A673 (cell line): ENCODE results near the gene CORO2A. TPM values are rescaled to one million over a fixed set of nuclear protein-coding genes. Genes with fewer than 3 reads are reported as not detected.

Experiments used
- BruUV-seq: library from RNA; stranded (reverse); fragments of 400-500 nt; replicated peaks from 2 replicates; lab custom pipeline; 2021; lab: Mats Ljungman, UMichigan
- CTCF ChIA-PET: fragments of 300-600 bp; sonication (Branson Sonifier 250); formaldehyde crosslinking; loops from one replicate; lab custom pipeline; 2022; ENCODE audit warnings: antibody characterized with exemption; lab: Charles Lee
- POLR2A ChIA-PET: fragments of 300-600 bp; sonication (Branson Sonifier 250); formaldehyde crosslinking; loops from one replicate; lab custom pipeline; 2022; ENCODE audit warnings: antibody characterized with exemption; ENCODE audit not compliant: low non-redundant PET; lab: Charles Lee
- DNase-seq: peaks from one replicate; pipeline ENCODE4 v3.0.0-alpha.2; 2015; ENCODE audit warnings: low spot score
- H3K27ac ChIP-seq: fragments of 200-600 bp; sonication (generic); 2 replicates; pipeline ENCODE4 v1.5.1; 2016; ENCODE audit warnings: mixed run types, low read depth, mild to moderate bottlenecking, mixed read lengths, antibody characterized with exemption, low read length; ENCODE audit not compliant: poor library complexity, severe bottlenecking
- H3K27me3 ChIP-seq: fragments of 200-600 bp; sonication (generic); replicated peaks from 2 replicates; pipeline ENCODE4 v1.6.1; 2017; ENCODE audit warnings: mixed run types, low read depth, mild to moderate bottlenecking, mixed read lengths, antibody characterized with exemption, low read length; ENCODE audit not compliant: insufficient read depth, poor library complexity
- H3K36me3 ChIP-seq: fragments of 200-600 bp; sonication (generic); 2 replicates; pipeline ENCODE4 v1.6.1; 2016; ENCODE audit warnings: mixed run types, mild to moderate bottlenecking, mixed read lengths, antibody characterized with exemption, low read length; ENCODE audit not compliant: insufficient read depth, poor library complexity, severe bottlenecking
- H3K4me1 ChIP-seq: fragments of 200-600 bp; sonication (generic); 2 replicates; pipeline ENCODE4 v1.6.1; 2017; ENCODE audit warnings: mixed run types, mild to moderate bottlenecking, mixed read lengths, antibody characterized with exemption, low read length; ENCODE audit not compliant: insufficient read depth, poor library complexity, severe bottlenecking
- H3K4me3 ChIP-seq: fragments of 200-600 bp; sonication (generic); 2 replicates; pipeline ENCODE4 v1.5.1; 2016; ENCODE audit warnings: low read depth, mixed run types, mild to moderate bottlenecking, mixed read lengths, low read length; ENCODE audit not compliant: poor library complexity, severe bottlenecking
- H3K9me3 ChIP-seq: fragments of 200-600 bp; sonication (generic); 2 replicates; pipeline ENCODE4 v1.6.1; 2016; ENCODE audit warnings: mixed run types, low read depth, mild to moderate bottlenecking, mixed read lengths, antibody characterized with exemption, low read length; ENCODE audit not compliant: poor library complexity, severe bottlenecking
- CTCF ChIP-seq: fragments of 300-800, 200-600 bp; sonication (generic); conservative IDR thresholded peaks from 2 replicates; pipeline ENCODE4 v1.5.1; 2017; ENCODE audit warnings: low read depth, mild to moderate bottlenecking, antibody characterized with exemption, low read length, moderate library complexity, mixed read lengths
- EZH2 ChIP-seq: fragments of 200-600 bp; sonication (generic); IDR thresholded peaks from 2 replicates; pipeline ENCODE4 v1.6.1; 2017; ENCODE audit warnings: borderline replicate concordance, low read depth, mild to moderate bottlenecking, mixed read lengths, antibody characterized with exemption, low read length; ENCODE audit not compliant: poor library complexity, severe bottlenecking
- intact Hi-C: fragments of 100-400 bp; cut with micrococcal nuclease; formaldehyde crosslinking; loops from one replicate; pipeline ENCODE4 v1.10.0; 2022; ENCODE audit not compliant: unreplicated experiment
- total RNA-seq: library from RNA; stranded (reverse); gene quantifications from 2 replicates; pipeline ENCODE4 v1.2.3, GENCODE V29; 2021

CORO2A gene
- total RNA-seq, 1 experiment from 2014 or later: 0.52 TPM

GRCh38 chr9:98149422-98149821 is 43.0 kb downstream of the CORO2A start:
- POLR2A ChIA-PET: no interaction called here
- BruUV-seq: no TSS peak
- no peak for DNase-seq
- Histone ChIP-seq H3K27ac (no peak overlapping the region), H3K4me1 (no peaks in the 10 kb centered on the region), H3K4me3 (no peak overlapping the region), H3K9me3 (no peaks in the 10 kb centered on the region), H3K36me3 (no peaks in the 10 kb centered on the region), H3K27me3 (no peaks in the 10 kb centered on the region)
- CTCF ChIA-PET: no interaction called here
- intact Hi-C loops: no loop called here
- TF ChIP-seq CTCF (no peak), EZH2 (no peak)

DNA sequence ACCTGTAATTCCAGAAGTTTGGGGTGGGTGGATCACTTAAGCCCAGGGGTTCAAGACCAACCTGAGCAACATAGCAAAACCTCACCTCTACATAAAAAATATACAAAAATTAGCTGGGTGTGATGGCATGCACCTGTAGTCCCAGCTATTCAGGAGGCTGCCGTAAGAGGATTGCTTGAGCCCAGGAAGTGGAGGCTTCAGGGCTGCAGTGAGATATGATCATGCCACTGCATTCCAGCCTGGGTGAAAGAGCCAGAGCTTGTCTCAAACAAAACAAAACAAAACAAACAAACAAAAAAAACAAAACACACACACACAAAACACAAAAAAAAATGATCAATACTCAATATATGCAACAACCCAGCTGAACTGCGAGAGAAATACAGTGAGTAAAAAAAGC is 44.0 kb downstream of the CORO2A start:
- POLR2A ChIA-PET: no interaction called here
- BruUV-seq: no TSS peak
- Histone ChIP-seq H3K36me3 (no peaks in the 10 kb centered on the region), H3K9me3 (no peaks in the 10 kb centered on the region), H3K4me1 (no peaks in the 10 kb centered on the region), H3K27ac (no peak overlapping the region), H3K27me3 (no peaks in the 10 kb centered on the region), H3K4me3 (no peak overlapping the region)
- intact Hi-C loops: no loop called here
- TF ChIP-seq EZH2 (no peak), CTCF (no peak)
- CTCF ChIA-PET: no interaction called here
- no peak for DNase-seq

GRCh38 chr9:98147582-98147981 is 44.9 kb downstream of the CORO2A start:
- intact Hi-C loops: no loop called here
- ChIA-PET POLR2A (no interaction called here), CTCF (interaction anchor here (0.6 kb wide), 1 partner anchor 113 kb away, joined by 5 read pairs; no protein-coding TSS in a partner anchor)
- Histone ChIP-seq H3K4me3 (no peak overlapping the region), H3K27me3 (no peaks in the 10 kb centered on the region), H3K36me3 (no peaks in the 10 kb centered on the region), H3K27ac (no peak overlapping the region), H3K4me1 (no peaks in the 10 kb centered on the region), H3K9me3 (no peaks in the 10 kb centered on the region)
- no peak for TF ChIP-seq CTCF
- DNase-seq: no peak
- no TSS peak for BruUV-seq
